ENCODE measurements around the gene MECR. TPM values are rescaled to one million over a fixed set of nuclear protein-coding genes. Genes with fewer than 3 reads are reported as not detected.

Gene MECR
- total RNA-seq, 1 experiment from 2014 or later = 42.9 TPM

DNA sequence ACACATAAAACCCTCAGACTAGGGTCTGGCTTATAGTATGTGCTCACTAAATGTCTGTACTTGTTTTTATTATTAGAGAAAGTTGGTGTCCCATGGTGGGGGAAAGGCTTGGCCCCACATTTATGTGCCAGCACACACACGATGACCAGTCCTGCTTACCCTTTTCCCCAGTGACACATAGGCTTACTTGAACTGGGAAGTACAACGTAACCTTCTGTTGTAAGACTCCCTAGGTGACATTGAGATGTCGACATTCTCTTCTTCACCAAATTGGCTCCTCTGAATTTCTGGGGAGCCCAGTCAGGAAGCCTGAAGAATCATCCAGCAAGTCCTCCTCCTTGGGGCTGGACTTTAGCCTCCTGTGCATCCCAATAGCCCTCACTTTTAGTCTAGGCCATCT lies 1.7 kb upstream of the MECR start:
- H3K79me2 ChIP-seq (ENCODE audit: insufficient read depth, low read length) = peaks cover 31% of the 10 kb centered on the region
- no peak overlapping the region for H3K4me2 ChIP-seq (ENCODE audit: low read length)
- no peak overlapping the region for H3K27ac ChIP-seq (ENCODE audit: low read depth, low read length)
- peaks cover 7 to 25% of the 10 kb centered on the region in 2 experiments; a peak in 3 of 4 replicates for H3K4me1 ChIP-seq (ENCODE audit: control insufficient read depth in 1 of 2, insufficient read depth in 2 of 2, low read length in 2 of 2)
- ChIA-PET RAD21 (ENCODE audit: low non-redundant PET in 1 of 2, low total read pairs in 2 of 2, uncharacterized antibody in 2 of 2, unreplicated experiment in 2 of 2) (no interaction called here), CTCF (no interaction called here), POLR2A (no interaction called here)
- no peak overlapping the region for H3K4me3 ChIP-seq (replicated peaks in 1 of 2; ENCODE audit: low read depth in 1 of 2, low read length in 2 of 2)
- H3K27me3 ChIP-seq (ENCODE audit: insufficient read depth, low read length) = no peaks in the 10 kb centered on the region
- no peaks in the 10 kb centered on the region for H4K20me1 ChIP-seq (ENCODE audit: insufficient read depth)
- no peaks in the 10 kb centered on the region for H3K9me2 ChIP-seq (ENCODE audit: insufficient read depth)
- no peak for TF ChIP-seq JUND (IDR thresholded peaks at IDR 0.05)
- no peak for TF ChIP-seq SIN3A (IDR thresholded peaks at IDR 0.05; ENCODE audit: low read depth)
- no peak for TF ChIP-seq EGR1 (IDR thresholded peaks at IDR 0.05; ENCODE audit: low read depth)
- no peak for TF ChIP-seq SP1 (IDR thresholded peaks at IDR 0.05; ENCODE audit: low read depth)
- TF ChIP-seq, protein P1, sequence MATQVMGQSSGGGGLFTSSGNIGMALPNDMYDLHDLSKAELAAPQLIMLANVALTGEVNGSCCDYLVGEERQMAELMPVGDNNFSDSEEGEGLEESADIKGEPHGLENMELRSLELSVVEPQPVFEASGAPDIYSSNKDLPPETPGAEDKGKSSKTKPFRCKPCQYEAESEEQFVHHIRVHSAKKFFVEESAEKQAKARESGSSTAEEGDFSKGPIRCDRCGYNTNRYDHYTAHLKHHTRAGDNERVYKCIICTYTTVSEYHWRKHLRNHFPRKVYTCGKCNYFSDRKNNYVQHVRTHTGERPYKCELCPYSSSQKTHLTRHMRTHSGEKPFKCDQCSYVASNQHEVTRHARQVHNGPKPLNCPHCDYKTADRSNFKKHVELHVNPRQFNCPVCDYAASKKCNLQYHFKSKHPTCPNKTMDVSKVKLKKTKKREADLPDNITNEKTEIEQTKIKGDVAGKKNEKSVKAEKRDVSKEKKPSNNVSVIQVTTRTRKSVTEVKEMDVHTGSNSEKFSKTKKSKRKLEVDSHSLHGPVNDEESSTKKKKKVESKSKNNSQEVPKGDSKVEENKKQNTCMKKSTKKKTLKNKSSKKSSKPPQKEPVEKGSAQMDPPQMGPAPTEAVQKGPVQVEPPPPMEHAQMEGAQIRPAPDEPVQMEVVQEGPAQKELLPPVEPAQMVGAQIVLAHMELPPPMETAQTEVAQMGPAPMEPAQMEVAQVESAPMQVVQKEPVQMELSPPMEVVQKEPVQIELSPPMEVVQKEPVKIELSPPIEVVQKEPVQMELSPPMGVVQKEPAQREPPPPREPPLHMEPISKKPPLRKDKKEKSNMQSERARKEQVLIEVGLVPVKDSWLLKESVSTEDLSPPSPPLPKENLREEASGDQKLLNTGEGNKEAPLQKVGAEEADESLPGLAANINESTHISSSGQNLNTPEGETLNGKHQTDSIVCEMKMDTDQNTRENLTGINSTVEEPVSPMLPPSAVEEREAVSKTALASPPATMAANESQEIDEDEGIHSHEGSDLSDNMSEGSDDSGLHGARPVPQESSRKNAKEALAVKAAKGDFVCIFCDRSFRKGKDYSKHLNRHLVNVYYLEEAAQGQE (IDR thresholded peaks at IDR 0.05; ENCODE audit: low read depth) = no peak
- no peak for TF ChIP-seq CEBPB (IDR thresholded peaks at IDR 0.05; ENCODE audit: low read depth)
- no peak for TF ChIP-seq ZNF274 (IDR thresholded peaks at IDR 0.05; ENCODE audit: low read depth, low read length)
- TF ChIP-seq TCF7L2 (IDR thresholded peaks at IDR 0.05; ENCODE audit: borderline replicate concordance, extremely low read depth, insufficient read depth, insufficient read length) = no peak
- TF ChIP-seq RAD21 (IDR thresholded peaks at IDR 0.05; ENCODE audit: low read depth) = no peak
- DNase-seq (ENCODE audit: low read depth, low spot score) = no peak
- intact Hi-C loops (cut with micrococcal nuclease) = loop anchor here (10.0 kb wide), 2 partner anchors 142 to 1682 kb away; no protein-coding TSS in a partner anchor
- H3K9me3 ChIP-seq (ENCODE audit: control insufficient read depth in 1 of 2, insufficient read depth in 1 of 2, low read depth in 1 of 2, low read length in 2 of 2) = no peaks in the 10 kb centered on the region
- no peak for ATAC-seq
- no TSS peak for BruUV-seq (replicated peaks)
- no peak overlapping the region for H3K9ac ChIP-seq (ENCODE audit: low read length)
- no peak overlapping the region for H2AFZ ChIP-seq (ENCODE audit: low read depth, low read length, poor library complexity, severe bottlenecking)
- no peaks in the 10 kb centered on the region; a peak in 1 of 4 replicates for H3K36me3 ChIP-seq (ENCODE audit: control insufficient read depth in 1 of 2, insufficient read depth in 2 of 2, low read length in 2 of 2)
